ENCODE data around the gene ZNF586. TPM values are rescaled to one million over a fixed set of nuclear protein-coding genes. Genes with fewer than 3 reads are reported as not detected.

Gene ZNF586
- total RNA-seq, 6 donors from 2014 or later, result 13.2 to 30.4 (median 19.6) TPM

DNA sequence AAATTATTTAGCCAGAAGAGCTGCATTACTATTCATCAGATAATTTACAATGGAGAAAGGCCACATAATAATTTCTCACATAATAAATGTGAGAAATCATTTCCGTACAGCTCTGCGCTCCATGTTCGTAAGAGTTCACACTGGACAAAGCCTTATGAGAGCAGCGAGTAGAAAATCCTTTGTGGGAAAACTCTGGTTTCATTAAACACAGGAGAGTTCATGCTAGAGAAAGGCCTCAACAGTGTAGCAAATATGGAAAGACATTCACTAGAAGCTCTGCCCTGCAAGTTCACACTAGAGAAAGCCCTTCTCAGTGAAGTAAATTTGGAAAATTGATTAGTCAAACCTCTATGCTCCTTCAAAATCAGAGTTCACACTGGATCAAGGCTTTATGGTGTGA lies 14.4 kb upstream of the ZNF586 start:
- ATAC-seq (ENCODE audit: low FRiP score in 2 of 2), result no peak
- Histone ChIP-seq H3K27ac (no peak overlapping the region), H3K9me3 (peaks cover 68 to 96% (median 91%) of the 10 kb centered on the region in 4 donors), H3K4me1 (no peaks in the 10 kb centered on the region), H3K27me3 (no peaks in the 10 kb centered on the region), H3K4me3 (no peak overlapping the region), H3K36me3 (peaks cover 42 to 99% (median 85%) of the 10 kb centered on the region in 4 donors)
- TF ChIP-seq, protein P1, sequence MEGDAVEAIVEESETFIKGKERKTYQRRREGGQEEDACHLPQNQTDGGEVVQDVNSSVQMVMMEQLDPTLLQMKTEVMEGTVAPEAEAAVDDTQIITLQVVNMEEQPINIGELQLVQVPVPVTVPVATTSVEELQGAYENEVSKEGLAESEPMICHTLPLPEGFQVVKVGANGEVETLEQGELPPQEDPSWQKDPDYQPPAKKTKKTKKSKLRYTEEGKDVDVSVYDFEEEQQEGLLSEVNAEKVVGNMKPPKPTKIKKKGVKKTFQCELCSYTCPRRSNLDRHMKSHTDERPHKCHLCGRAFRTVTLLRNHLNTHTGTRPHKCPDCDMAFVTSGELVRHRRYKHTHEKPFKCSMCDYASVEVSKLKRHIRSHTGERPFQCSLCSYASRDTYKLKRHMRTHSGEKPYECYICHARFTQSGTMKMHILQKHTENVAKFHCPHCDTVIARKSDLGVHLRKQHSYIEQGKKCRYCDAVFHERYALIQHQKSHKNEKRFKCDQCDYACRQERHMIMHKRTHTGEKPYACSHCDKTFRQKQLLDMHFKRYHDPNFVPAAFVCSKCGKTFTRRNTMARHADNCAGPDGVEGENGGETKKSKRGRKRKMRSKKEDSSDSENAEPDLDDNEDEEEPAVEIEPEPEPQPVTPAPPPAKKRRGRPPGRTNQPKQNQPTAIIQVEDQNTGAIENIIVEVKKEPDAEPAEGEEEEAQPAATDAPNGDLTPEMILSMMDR (IDR thresholded peaks at IDR 0.05), result no peak
- TF ChIP-seq POLR2A (IDR thresholded peaks at IDR 0.05), result no peak
- no peak for TF ChIP-seq POLR2AphosphoS5 (IDR thresholded peaks at IDR 0.05)
- no peak for TF ChIP-seq EP300 (IDR thresholded peaks at IDR 0.05)
- WGBS, 2 donors, result 87% methylated on average over 4 of the region's 4 CpGs
- DNase-seq, result no peak

DNA sequence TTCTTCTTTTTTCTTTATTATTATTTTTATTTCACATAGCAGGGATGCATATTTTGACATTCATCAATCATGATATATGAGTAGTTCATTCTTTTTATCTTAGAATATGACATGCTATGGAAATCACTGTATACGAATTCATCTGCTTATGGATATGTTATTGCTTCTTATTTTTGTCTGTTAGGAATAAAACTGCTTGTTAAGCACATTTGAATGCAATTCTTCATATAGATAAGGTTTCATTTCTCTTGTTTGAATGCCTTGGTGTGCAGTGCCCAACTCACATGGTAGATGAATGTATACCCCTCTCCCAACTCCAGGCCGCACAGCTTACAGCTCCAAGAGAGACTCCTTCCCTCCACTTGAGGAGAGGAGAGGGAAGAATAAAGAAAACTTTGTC lies 11.5 kb upstream of the ZNF586 start:
- H3K36me3 ChIP-seq, result peaks cover 20 to 88% (median 66%) of the 10 kb centered on the region in 4 donors

DNA sequence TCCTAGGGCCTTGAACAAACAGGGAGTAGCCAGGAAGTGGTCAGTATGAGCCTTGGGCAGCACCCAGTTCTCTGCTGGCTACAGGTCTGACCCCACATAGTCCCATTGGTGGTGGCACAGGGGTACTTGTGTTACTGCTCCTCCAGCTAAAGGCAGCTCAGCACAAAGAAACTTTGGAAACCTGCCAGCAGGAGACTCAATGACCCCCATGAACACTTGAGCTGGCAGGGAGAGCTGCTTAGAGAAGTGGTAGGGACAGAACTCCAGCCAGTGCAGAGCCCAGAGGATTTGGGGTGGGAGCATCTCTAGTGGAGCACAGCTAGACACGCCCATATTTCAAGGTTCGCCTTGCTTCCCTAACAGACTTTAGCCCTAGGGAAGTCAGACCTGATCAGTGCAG lies 10.4 kb upstream of the ZNF586 start:
- peaks cover 10 to 88% (median 60%) of the 10 kb centered on the region in 4 donors for H3K36me3 ChIP-seq
- 100% methylated on average over 2 of the region's 2 CpGs; no CpG with 5 or more reads in 1 of the 2 donors for WGBS, 2 donors
- no peaks in the 10 kb centered on the region for H3K4me1 ChIP-seq
- TF ChIP-seq, protein P1 (IDR thresholded peaks at IDR 0.05), result no peak
- TF ChIP-seq EP300 (IDR thresholded peaks at IDR 0.05), result no peak
- no peak for TF ChIP-seq POLR2AphosphoS5 (IDR thresholded peaks at IDR 0.05)
- no peak for TF ChIP-seq POLR2A (IDR thresholded peaks at IDR 0.05)
- H3K27ac ChIP-seq, result no peak overlapping the region
- ATAC-seq (ENCODE audit: low FRiP score in 2 of 2), result no peak
- no peak for DNase-seq
- peaks cover 32 to 78% (median 58%) of the 10 kb centered on the region in 4 donors for H3K9me3 ChIP-seq
- H3K4me3 ChIP-seq, result no peak overlapping the region
- H3K27me3 ChIP-seq, result no peaks in the 10 kb centered on the region

More for the DNA sequence above, 11.5 kb upstream of the ZNF586 start:
- H3K9me3 ChIP-seq, result peaks cover 43 to 87% (median 68%) of the 10 kb centered on the region in 4 donors
- H3K4me1 ChIP-seq, result no peaks in the 10 kb centered on the region
- H3K27me3 ChIP-seq, result no peaks in the 10 kb centered on the region
- H3K4me3 ChIP-seq, result no peak overlapping the region
- 91 to 92% methylated on average over 2 of the region's 2 CpGs for WGBS, 2 donors
- no peak for DNase-seq
- TF ChIP-seq, protein P1 (IDR thresholded peaks at IDR 0.05), result no peak
- TF ChIP-seq POLR2A (IDR thresholded peaks at IDR 0.05) (no peak), EP300 (IDR thresholded peaks at IDR 0.05) (no peak), POLR2AphosphoS5 (IDR thresholded peaks at IDR 0.05) (no peak)
- no peak overlapping the region for H3K27ac ChIP-seq
- no peak for ATAC-seq (ENCODE audit: low FRiP score in 2 of 2)

DNA sequence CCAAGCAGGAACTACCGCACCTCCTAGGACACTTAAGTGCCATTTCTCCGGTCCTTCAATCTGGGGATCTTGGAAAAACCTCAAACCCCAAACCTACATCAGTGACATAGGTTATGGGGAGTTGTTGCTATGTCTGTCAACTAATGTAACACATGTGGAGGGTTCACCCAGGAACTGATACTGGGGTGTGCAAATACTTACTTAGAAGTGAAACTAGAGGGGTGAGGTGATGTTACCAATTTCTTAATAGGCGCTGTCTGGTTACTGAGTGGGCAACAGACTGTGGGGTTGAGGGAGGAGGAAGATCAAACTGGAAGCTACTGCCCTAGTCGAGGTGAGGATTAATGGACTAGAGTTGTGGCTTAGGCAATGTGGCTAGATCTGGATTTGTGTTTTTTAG lies 1.9 kb downstream of the ZNF586 start:
- Histone ChIP-seq H3K4me1 (peaks cover 13 to 21% (median 14%) of the 10 kb centered on the region in 4 donors), H3K27me3 (no peaks in the 10 kb centered on the region), H3K4me3 (no peak overlapping the region), H3K9me3 (peaks cover 6 to 50% (median 38%) of the 10 kb centered on the region in 4 donors), H3K27ac (no peak overlapping the region), H3K36me3 (peaks cover 2 to 43% (median 22%) of the 10 kb centered on the region in 4 donors)
- ATAC-seq (ENCODE audit: low FRiP score in 2 of 2) (no peak), DNase-seq (no peak)
- TF ChIP-seq POLR2A (IDR thresholded peaks at IDR 0.05), result no peak
- TF ChIP-seq EP300 (IDR thresholded peaks at IDR 0.05), result no peak
- TF ChIP-seq, protein P1 (IDR thresholded peaks at IDR 0.05), result no peak
- TF ChIP-seq POLR2AphosphoS5 (IDR thresholded peaks at IDR 0.05), result no peak
- WGBS, 2 donors, result 84 to 95% methylated on average over 4 of the region's 4 CpGs

DNA sequence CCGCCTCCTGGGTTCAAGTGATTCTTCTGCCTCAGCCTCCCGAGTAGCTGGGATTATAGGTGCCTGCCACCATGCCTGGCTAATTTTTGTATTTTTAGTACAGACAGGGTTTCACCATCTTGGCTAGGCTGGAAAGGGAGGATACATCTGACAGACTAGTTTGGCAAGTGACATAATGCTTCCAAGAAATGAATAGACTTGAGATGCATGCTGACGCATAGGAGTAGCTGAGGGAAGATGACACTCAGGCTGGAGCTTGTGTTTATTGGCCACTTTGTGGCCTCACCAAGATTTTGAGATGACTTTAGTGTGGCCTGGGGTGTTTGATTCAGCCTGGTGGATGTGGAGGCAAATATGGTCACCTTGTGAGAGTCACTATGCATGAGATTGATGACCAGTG lies 4.0 kb downstream of the ZNF586 start:
- peaks cover 13 to 70% (median 57%) of the 10 kb centered on the region in 4 donors for H3K9me3 ChIP-seq

More for the DNA sequence above, 4.0 kb downstream of the ZNF586 start:
- Histone ChIP-seq H3K4me3 (no peak overlapping the region), H3K27me3 (no peaks in the 10 kb centered on the region), H3K4me1 (peaks cover 13 to 21% (median 14%) of the 10 kb centered on the region in 4 donors), H3K36me3 (peaks cover 11 to 64% (median 40%) of the 10 kb centered on the region in 4 donors), H3K27ac (no peak overlapping the region)
- 96 to 100% methylated on average over 3 of the region's 3 CpGs for WGBS, 2 donors
- ATAC-seq (ENCODE audit: low FRiP score in 2 of 2), result no peak
- DNase-seq, result no peak
- TF ChIP-seq POLR2A (IDR thresholded peaks at IDR 0.05) (no peak), EP300 (IDR thresholded peaks at IDR 0.05) (no peak), POLR2AphosphoS5 (IDR thresholded peaks at IDR 0.05) (no peak)
- TF ChIP-seq, protein P1 (IDR thresholded peaks at IDR 0.05), result no peak

Measured in upper lobe of left lung (tissue), 6 donors.